Activated CD4-positive, alpha-beta T cell treated with anti-CD3 and anti-CD28 coated beads, Interleukin-2, amount 50 U/mL, for 1 hour (primary cell): Measurements from ENCODE around the gene MYEOV.

Source experiments
- DNase-seq: peaks from one replicate; pipeline ENCODE4 v3.0.0-alpha.2; 2020

MYEOV gene

DNA sequence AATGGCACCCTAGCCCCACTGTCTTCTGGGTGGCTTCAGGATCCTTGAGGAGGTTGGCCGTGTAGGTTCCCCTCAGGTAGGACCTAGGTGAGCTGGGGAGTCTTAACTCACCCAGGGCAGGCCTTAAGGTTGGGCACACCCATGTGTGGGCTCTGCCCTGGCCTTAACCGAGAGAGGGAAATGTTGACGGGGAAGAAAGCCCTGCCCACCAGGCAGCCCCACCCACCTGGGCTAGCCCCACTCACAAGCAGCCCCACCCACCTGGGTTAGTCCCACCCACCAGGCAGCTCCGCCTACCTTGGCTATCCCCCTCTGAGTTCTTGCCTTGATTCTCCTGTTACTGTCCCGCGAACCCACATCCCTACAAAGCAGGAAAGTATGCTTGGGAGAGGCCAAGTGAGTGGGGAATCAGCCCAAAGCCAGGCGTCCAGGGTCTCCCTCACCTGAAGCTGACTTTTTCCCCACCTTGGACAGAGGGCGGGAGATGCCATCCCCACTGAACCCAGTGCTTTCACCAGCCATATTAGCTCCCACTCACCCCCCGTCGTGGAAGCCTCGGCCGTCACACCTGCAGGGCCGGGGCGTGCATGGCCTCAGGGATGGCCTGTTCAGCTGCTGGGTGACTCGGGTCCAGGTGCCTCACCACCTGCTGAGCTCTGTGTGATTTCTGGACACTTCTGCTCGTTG is at the start of gene MYEOV:
Gene MYEOV, plus strand, starts transcription at position 337 of the 687 bp plus-strand sequence. CDS start 1,200 bp downstream, outside the sequence.
- peak; percentile 31 for DNase-seq

DNA sequence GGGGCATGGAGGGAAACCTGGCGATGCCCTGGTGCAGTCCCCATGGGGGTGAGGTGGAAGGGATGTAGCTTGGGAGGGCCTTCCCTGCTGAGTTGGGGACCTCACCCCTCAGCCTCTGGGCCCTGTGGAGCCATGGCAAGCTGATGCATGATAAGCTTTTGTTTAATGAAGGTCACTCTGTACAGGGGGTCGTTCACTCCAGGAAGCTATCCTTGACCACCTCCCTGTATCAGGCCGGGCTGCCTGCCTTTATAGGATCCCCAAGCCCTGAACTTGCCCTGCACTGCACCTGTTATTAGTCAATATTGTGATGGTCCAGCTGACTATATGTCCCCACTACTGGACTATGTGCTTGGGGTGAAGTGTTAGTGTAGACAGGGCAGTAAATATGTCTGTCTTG is 49.7 kb upstream of the MYEOV start:
- DNase-seq, result no peak

DNA sequence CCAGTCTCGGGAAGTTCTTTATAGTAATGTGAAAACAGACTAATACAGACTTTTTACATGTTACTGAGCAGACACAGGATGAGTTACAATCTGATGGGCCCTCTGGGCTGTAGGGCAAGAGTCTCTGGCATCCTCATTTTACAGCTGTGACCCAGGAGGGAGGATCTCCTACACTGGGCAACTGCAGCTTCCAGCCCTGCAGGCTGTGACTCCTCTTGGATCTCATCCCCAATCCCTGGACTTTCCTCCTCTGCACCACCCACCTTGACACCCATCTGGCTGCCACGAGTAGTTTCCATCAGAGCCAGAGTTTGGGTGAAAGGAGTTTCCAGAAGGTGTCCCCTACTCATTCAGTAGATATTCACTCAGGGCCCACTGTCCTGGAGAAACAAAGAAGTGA is 48.9 kb upstream of the MYEOV start:
- no peak for DNase-seq

- no peak for DNase-seq
Measured at GRCh38 chr11:69245491-69246345, 48.2 kb upstream of the MYEOV start.

DNA sequence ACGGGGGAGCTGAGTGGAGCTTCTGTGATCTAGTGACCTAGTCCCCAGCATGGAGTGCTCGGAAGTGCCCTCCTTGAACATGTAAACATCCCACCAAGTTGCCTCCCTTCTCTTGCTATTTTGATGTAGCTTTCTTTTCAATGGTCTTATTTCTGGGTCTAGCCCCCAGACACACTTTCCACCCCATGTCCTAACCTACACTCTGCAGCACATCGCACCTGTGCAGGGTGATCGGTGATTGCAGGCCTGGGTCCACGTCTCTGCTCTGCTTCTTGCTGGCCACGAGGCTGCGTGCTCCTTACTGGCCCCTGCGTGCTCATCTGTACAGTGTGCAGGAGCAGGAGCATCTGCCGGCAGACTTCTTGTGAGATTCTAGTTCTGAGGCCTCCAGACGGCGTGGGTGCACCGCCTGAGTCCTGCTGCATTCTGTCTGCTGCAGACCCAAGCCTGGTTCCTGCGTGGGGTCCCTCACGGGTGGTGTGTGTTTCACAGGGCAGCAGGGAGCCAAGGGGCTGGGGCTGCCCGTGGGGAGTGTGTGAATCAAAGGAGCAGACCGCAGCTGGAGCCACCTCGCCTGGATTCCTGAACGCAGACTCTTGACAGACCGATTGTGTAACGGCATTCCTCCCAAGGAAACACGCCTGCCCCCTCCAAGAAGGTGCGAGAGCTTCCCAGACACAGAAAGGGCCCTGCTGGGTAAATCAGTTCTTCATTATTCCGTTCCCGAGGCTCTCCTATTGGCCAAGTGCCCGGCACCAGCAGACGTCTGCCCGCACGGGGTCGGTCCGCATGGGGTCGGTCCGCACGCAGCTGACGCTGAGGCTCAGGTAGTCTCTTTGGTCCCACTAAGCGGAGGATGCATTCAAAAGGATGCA is 44.4 kb upstream of the MYEOV start:
- DNase-seq, result no peak

- DNase-seq, result no peak
Measured at GRCh38 chr11:69250186-69251056, 43.5 kb upstream of the MYEOV start.

- DNase-seq, result no peak
Measured at GRCh38 chr11:69251057-69251393, 42.9 kb upstream of the MYEOV start.

- DNase-seq, result no peak
Measured at GRCh38 chr11:69251639-69252489, 42.1 kb upstream of the MYEOV start.

- DNase-seq, result no peak
Measured at GRCh38 chr11:69252490-69252837, 41.5 kb upstream of the MYEOV start.

- DNase-seq, result no peak
Measured at GRCh38 chr11:69253028-69253427, 40.9 kb upstream of the MYEOV start.

- DNase-seq, result no peak
Measured at GRCh38 chr11:69257134-69257533, 36.8 kb upstream of the MYEOV start.

DNA sequence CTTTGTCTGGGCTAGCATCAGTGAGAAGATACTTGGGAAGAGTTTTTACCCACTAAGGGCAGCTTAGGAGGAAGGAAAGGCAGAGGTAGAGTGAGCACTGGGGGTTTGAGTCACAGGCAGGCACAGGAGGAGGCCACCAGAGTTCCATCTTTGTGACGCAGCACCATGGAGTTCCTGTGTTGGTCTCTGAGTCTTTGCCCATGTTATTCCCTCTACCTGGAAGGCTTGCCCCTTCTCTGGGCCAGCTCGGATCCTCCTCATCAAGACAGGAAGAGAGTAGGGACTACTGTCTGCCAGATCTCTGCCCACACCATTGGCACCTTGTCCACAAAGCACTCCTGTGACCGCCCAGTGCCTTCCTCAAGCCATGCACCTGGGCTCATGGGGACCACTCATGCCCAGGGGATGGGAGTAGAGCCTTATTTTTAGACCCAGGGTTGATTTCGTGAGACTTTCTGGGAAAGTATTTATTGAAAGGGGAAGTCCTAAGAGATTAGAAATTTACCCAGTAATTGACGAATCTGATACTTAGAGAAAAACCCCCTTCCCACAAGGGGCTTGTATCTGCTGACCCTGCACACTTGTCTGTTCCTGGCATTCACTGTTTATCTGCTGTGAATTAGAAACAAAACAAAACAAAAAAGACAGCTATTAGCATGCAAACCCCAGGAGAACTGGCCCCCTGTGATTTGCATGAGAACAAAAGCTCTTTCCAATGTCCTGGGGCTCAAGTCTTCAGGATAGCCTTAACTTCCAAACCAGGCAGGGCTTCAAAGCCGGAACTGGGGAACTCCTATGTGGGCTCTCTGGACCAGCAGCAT is 35.9 kb upstream of the MYEOV start:
- DNase-seq, result no peak

- DNase-seq, result no peak
Measured at GRCh38 chr11:69259096-69259495, 34.9 kb upstream of the MYEOV start.

DNA sequence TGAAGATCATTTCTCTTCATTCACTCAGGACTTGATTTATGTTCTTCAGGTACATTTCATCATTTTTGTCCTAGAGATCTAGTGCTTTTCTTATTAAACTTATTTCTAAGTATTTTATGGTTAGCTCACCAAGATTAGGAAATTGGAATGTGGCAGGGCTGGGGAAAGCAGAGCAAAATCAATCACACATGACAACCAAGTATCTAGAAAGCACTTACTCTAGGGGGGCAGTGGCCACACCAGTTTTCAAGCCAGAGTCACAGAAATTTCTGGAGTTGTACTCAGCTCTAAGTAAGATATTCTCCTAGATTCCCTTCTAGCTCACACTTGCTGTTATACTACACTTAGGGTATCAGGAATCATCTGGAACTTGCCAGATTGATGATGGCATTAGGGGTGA is 33.3 kb upstream of the MYEOV start:
- DNase-seq, result no peak

DNA sequence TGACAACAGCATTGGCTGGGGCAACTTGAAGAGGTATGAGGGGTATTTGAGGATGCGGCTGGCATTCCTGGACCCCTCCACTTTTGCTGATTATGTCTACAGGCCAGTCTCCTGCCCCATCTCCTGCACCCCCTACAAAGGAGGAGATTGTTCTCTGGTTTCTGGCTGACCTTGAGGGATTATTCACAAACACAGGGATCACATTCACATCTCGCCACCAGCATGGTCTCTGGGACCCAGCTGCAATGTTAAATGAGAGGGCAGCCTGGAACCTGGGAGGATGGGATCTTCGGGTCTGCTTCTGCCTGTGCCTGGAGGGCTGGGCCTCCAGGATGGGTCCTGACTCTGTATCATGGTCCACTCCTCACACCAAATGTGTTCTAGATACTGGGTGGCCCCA is 32.8 kb upstream of the MYEOV start:
- DNase-seq, result no peak

DNA sequence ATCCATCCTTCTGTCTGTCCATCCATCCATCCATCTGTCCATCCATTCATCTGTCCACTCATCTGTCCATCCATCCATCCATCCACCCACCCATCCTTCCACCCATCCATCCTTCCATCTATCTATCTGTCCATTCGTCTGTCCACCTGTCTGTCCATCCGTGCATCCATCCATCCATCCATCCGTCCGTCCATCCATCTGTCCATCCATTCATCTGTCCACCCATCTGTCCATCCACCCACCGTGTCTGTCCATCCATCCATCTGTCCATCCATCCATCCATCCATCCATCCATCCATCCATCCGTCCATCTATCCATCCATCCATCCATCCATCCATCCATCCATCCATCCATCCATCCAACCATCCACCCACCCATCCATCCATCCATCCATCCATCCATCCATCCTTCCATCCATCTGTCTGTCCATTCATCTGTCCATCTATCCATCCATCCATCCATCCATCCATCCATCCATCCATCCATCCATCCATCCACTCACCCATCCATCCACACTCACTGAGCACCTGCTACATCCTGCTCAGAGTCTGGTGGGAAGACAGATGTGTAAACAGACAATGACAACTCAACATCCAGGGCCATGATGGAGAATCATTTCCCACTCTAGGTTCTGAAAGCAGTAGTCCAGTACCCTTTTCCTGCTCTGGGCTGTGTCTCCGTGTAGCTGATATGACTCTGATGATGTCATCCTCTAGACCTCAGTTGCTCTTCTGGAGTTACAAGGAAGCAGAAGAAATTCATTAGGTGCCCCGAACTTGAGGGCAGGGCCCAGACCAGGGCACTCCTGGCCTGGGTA is 30.8 kb upstream of the MYEOV start:
- DNase-seq, result no peak

- no peak for DNase-seq
Measured at GRCh38 chr11:69263736-69264052, 30.3 kb upstream of the MYEOV start.

GRCh38 chr11:69264486-69264885 is 29.5 kb upstream of the MYEOV start:
- DNase-seq, result no peak

DNA sequence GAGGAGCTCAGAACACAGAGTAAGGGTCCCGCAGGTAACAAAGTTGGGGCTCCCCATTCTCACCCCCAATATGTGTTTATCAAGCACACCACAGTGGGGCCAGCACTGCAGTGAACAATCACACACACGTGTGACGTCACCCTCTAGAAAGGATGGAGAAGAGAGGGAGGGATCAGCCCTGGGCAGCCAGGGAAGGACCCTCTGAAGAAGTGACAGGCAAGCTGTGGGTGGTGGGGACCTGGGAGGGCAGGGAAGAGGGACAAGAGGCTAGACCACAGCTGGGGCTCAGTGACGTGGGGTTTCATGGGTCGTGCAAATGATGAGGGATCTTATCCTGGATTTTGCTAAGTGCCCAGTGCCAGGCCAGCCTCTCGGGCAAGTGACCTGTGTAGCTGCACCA is 28.7 kb upstream of the MYEOV start:
- no peak for DNase-seq

- no peak for DNase-seq
Measured at GRCh38 chr11:69265911-69266510, 27.9 kb upstream of the MYEOV start.
